Vagina (tissue), 2 donors: ENCODE data around the gene C1orf74.

Experiments
- POLR2A ChIP-seq, 2 donors: fragments of 450-650 bp; IDR thresholded peaks; one replicate each; pipeline ENCODE4 v1.6.1; 2017; ENCODE audit warnings: antibody characterized with exemption in 2 of 2, mild to moderate bottlenecking in 2 of 2, moderate library complexity in 2 of 2
- POLR2AphosphoS5 ChIP-seq, 2 donors: sonication (generic); formaldehyde crosslinking; IDR thresholded peaks; one replicate each; pipeline ENCODE4 v1.9.0; 2017; ENCODE audit warnings: antibody characterized with exemption in 2 of 2, mild to moderate bottlenecking in 2 of 2, low read depth in 1 of 2; ENCODE audit not compliant: insufficient read depth in 1 of 2

GRCh38 chr1:209805875-209806760 is 21.8 kb upstream of the C1orf74 start, which contains the start of gene IRF6:
- TF ChIP-seq POLR2AphosphoS5 (IDR thresholded peaks at IDR 0.05; ENCODE audit: insufficient read depth in 1 of 2, low read depth in 1 of 2) = peak in 1 of 2 donors; percentile 82
- TF ChIP-seq POLR2A (IDR thresholded peaks at IDR 0.05) = peak in 1 of 2 donors; percentile 38
